ENCODE results near the gene INPP5A. TPM values are rescaled to one million over a fixed set of nuclear protein-coding genes. Genes with fewer than 3 reads are reported as not detected.

The INPP5A gene, protein sequence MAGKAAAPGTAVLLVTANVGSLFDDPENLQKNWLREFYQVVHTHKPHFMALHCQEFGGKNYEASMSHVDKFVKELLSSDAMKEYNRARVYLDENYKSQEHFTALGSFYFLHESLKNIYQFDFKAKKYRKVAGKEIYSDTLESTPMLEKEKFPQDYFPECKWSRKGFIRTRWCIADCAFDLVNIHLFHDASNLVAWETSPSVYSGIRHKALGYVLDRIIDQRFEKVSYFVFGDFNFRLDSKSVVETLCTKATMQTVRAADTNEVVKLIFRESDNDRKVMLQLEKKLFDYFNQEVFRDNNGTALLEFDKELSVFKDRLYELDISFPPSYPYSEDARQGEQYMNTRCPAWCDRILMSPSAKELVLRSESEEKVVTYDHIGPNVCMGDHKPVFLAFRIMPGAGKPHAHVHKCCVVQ
- total RNA-seq (2022; extraction: Qiagen RNA extraction) = 12.6 to 14.5 TPM (median 13.3 TPM) in 5 replicates

DNA sequence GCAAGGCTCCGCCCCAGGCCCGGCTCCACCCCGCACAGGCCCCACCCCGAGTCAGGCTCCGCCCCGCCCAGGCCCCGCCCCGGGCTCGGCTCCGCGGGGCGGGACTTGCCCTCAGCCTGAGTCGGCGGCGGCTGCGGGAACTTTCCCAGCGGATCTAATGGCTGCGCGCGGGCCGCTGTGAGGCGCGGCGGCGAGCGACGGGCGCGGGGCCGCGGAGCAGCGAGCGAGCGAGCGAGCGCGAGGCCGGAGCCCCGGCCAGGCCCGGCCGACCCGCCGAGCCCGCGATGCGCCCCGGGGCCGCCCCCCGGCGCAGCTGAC, at the start of gene INPP5A:
Gene INPP5A, plus strand, starts transcription at position 104 of the 318 bp plus-strand sequence. CDS start 310 bp downstream, outside the sequence.

DNA sequence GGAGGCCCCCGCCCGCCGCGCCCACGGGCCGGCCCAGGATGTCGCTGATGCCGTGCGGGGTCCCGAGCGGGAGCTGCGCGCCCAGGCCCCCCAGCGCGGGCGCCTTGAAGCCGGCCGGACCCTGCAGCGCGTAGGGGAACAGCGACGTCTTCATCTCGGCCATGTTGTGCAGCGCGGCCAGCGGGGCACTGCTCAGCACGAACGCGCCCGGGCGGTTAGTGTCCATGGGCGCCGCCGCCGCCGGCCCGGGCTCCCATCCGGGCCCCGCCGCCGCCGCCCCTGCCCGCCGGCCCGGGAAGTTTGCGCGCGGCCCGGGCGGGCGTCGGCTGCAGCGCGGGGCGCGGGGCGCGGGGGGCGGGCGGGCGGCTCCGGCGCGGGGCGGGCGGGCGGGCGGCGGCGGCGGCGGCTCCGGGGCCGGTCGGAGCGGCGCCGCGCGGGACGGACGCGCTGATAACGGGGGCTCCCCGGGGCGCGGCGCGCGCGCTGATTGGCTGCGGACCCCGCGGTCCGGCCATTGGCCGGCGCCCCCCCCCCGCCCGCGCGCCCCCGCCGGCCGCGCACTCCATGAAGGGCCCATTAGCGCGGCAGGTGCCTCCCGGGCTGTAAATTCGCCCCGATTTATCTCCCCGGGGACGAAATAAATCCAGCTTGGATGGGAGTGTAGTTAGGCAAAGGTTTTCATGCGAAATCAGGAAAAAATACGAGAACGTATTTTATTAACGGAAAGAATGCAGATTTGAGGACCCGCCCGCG, 248.3 kb downstream of the INPP5A start, which contains the start of gene NKX6-2:
Gene NKX6-2, minus strand, starts transcription at position 425 of the 753 bp plus-strand sequence. Its CDS starts 199 bp downstream, at position 226.

Other genes with a start within 250 kb of the INPP5A start
- gene STK32C, start 229.8 kb upstream of the INPP5A start, total RNA-seq (2022; extraction: Qiagen RNA extraction) = 35.9 to 53.0 TPM (median 48.4 TPM) in 5 replicates
- 5.4 to 6.3 TPM (median 5.8 TPM) in 5 replicates for gene LRRC27, start 205.6 kb upstream of the INPP5A start, total RNA-seq (2022; extraction: Qiagen RNA extraction)
- gene PWWP2B, start 140.6 kb upstream of the INPP5A start, total RNA-seq (2022; extraction: Qiagen RNA extraction) = 11.7 to 18.3 TPM (median 17.7 TPM) in 5 replicates
- gene NKX6-2, start 248.4 kb downstream of the INPP5A start, total RNA-seq (2022; extraction: Qiagen RNA extraction) = 0.17 to 0.33 TPM (median 0.29 TPM) in 5 replicates